IMR-90 (cell line): ENCODE results near the gene DCAF10. TPM values are rescaled to one million over a fixed set of nuclear protein-coding genes. Genes with fewer than 3 reads are reported as not detected.

Source experiments
- ATAC-seq: fragments of 200-7000 bp; cut with Tn5 transposase; 2 replicates; pipeline ENCODE4 v1.9.1; 2020; ENCODE audit warnings: low read depth, mild to moderate bottlenecking, moderate library complexity
- BruUV-seq: library from RNA; stranded (reverse); fragments of 400-500 nt; replicated peaks from 2 replicates; lab custom pipeline; 2021; lab: Mats Ljungman, UMichigan
- CTCF ChIA-PET: fragments of 300-600 bp; formaldehyde crosslinking; extraction: SDS; loops from one replicate; lab custom pipeline; 2021; ENCODE audit warnings: antibody characterized with exemption; lab: Yijun Ruan, JAX
- POLR2A ChIA-PET: fragments of 300-600 bp; sonication (Branson Sonifier 250); formaldehyde crosslinking; loops from one replicate; lab custom pipeline; 2022; ENCODE audit warnings: antibody characterized with exemption; ENCODE audit not compliant: unreplicated experiment; lab: Charles Lee
- DNase-seq: peaks from one replicate; pipeline ENCODE4 v3.0.0; 2013
- H2AFZ ChIP-seq: replicated peaks from 2 replicates; pipeline ENCODE3; 2013; ENCODE audit warnings: low read length, mild to moderate bottlenecking; ENCODE audit not compliant: poor library complexity
- H2AK5ac ChIP-seq: 2 replicates; pipeline ENCODE4 v1.6.1; 2013; ENCODE audit warnings: low read depth, low read length, inconsistent platforms
- H2AK9ac ChIP-seq: replicated peaks from 2 replicates; pipeline ENCODE3; 2013; ENCODE audit warnings: mild to moderate bottlenecking, low read depth, low read length, moderate library complexity; ENCODE audit not compliant: poor library complexity
- H2BK120ac ChIP-seq: 2 replicates; pipeline ENCODE4 v1.6.1; 2013; ENCODE audit warnings: low read depth, low read length, inconsistent platforms
- H2BK15ac ChIP-seq: 3 replicates; pipeline ENCODE4 v1.6.1; 2013; ENCODE audit warnings: low read depth, low read length, inconsistent platforms
- H2BK20ac ChIP-seq: 2 replicates; pipeline ENCODE4 v1.6.1; 2013; ENCODE audit warnings: low read depth, mild to moderate bottlenecking, inconsistent platforms, low read length, moderate library complexity
- H2BK5ac ChIP-seq: 2 replicates; pipeline ENCODE4 v1.6.1; 2013; ENCODE audit warnings: mild to moderate bottlenecking, low read depth, low read length, inconsistent platforms; ENCODE audit not compliant: poor library complexity, severe bottlenecking
- H3K14ac ChIP-seq: replicated peaks from 2 replicates; pipeline ENCODE4 v1.6.1; 2013; ENCODE audit warnings: low read depth, low read length, inconsistent platforms
- H3K18ac ChIP-seq: 2 replicates; pipeline ENCODE4 v1.6.1; 2013; ENCODE audit warnings: low read depth, low read length, control low read depth
- H3K23ac ChIP-seq: 2 replicates; pipeline ENCODE4 v1.6.1; 2013; ENCODE audit warnings: low read depth, low read length, inconsistent platforms
- H3K27ac ChIP-seq: 2 replicates; pipeline ENCODE4 v1.5.1; 2013; ENCODE audit warnings: mild to moderate bottlenecking, control low read depth, low read length; ENCODE audit not compliant: insufficient read depth
- H3K27me3 ChIP-seq: 2 replicates; pipeline ENCODE4 v1.6.1; 2013; ENCODE audit warnings: low read length; ENCODE audit not compliant: control insufficient read depth, insufficient read depth
- H3K36me3 ChIP-seq: 2 replicates; pipeline ENCODE4 v1.6.1; 2013; ENCODE audit warnings: low read length, mixed read lengths; ENCODE audit not compliant: control insufficient read depth, insufficient read depth
- H3K4ac ChIP-seq: 2 replicates; pipeline ENCODE4 v1.6.1; 2013; ENCODE audit warnings: low read depth, low read length, inconsistent platforms
- H3K4me1 ChIP-seq: 2 replicates; pipeline ENCODE4 v1.6.1; 2013; ENCODE audit warnings: low read length, mixed read lengths; ENCODE audit not compliant: control insufficient read depth, insufficient read depth
- H3K4me2 ChIP-seq: 2 replicates; pipeline ENCODE4 v1.6.1; 2013; ENCODE audit warnings: low read depth, mild to moderate bottlenecking, control low read depth, low read length, moderate library complexity
- H3K4me3 ChIP-seq: 2 replicates; pipeline ENCODE4 v1.5.1; 2013; ENCODE audit warnings: low read depth, mild to moderate bottlenecking, control low read depth, low read length, moderate library complexity; ENCODE audit not compliant: insufficient read depth
- H3K56ac ChIP-seq: 2 replicates; pipeline ENCODE4 v1.6.1; 2013; ENCODE audit warnings: low read length, inconsistent platforms; ENCODE audit not compliant: insufficient read depth; ENCODE audit errors: extremely low read depth
- H3K79me1 ChIP-seq, 2 experiments: 2 replicates each; pipeline ENCODE4 v1.6.1; 2013; ENCODE audit warnings: low read length in 2 of 2, inconsistent platforms in 1 of 2, low read depth in 1 of 2
- H3K9ac ChIP-seq: 2 replicates; pipeline ENCODE4 v1.6.1; 2013; ENCODE audit warnings: low read depth, low read length, control low read depth
- H3K9me1 ChIP-seq: 2 replicates; pipeline ENCODE4 v1.6.1; 2013; ENCODE audit warnings: low read length, inconsistent platforms; ENCODE audit not compliant: insufficient read depth
- H3K9me3 ChIP-seq: 2 replicates; pipeline ENCODE4 v1.6.1; 2013; ENCODE audit warnings: low read length; ENCODE audit not compliant: control insufficient read depth, insufficient read depth
- H4K20me1 ChIP-seq: 2 replicates; pipeline ENCODE4 v1.6.1; 2013; ENCODE audit warnings: low read length, inconsistent platforms; ENCODE audit not compliant: insufficient read depth
- H4K5ac ChIP-seq: 2 replicates; pipeline ENCODE4 v1.6.1; 2013; ENCODE audit warnings: mild to moderate bottlenecking, low read depth, low read length, control low read depth
- H4K8ac ChIP-seq, 2 experiments: 2 replicates each; pipeline ENCODE4 v1.6.1; 2013; ENCODE audit warnings: low read depth in 2 of 2, low read length in 2 of 2, control low read depth in 1 of 2, inconsistent platforms in 1 of 2
- H4K91ac ChIP-seq: 2 replicates; pipeline ENCODE4 v1.6.1; 2013; ENCODE audit warnings: low read depth, low read length, inconsistent platforms; ENCODE audit not compliant: insufficient read depth
- BHLHE40 ChIP-seq: fragments of 150-350 bp; IDR thresholded peaks from 2 replicates; pipeline ENCODE4 v1.6.1; 2016; ENCODE audit warnings: mild to moderate bottlenecking, low read depth, low read length
- CEBPB ChIP-seq: IDR thresholded peaks from 2 replicates; pipeline ENCODE4 v1.6.1; 2012; ENCODE audit warnings: low read depth, low read length, improper control_type of control experiment
- CHD1 ChIP-seq: IDR thresholded peaks from 2 replicates; pipeline ENCODE4 v1.6.1; 2012; ENCODE audit warnings: low read depth, low read length, improper control_type of control experiment
- FOS ChIP-seq: fragments of 150-350 bp; IDR thresholded peaks from 2 replicates; pipeline ENCODE4 v1.6.1; 2016; ENCODE audit warnings: low read depth, low read length
- MAFK ChIP-seq: IDR thresholded peaks from 2 replicates; pipeline ENCODE4 v1.6.1; 2012; ENCODE audit warnings: low read depth, low read length, improper control_type of control experiment
- MAZ ChIP-seq: IDR thresholded peaks from 2 replicates; pipeline ENCODE4 v1.6.1; 2012; ENCODE audit warnings: low read depth, mild to moderate bottlenecking, low read length, improper control_type of control experiment, moderate library complexity, borderline replicate concordance
- MXI1 ChIP-seq: IDR thresholded peaks from 2 replicates; pipeline ENCODE4 v1.6.1; 2012; ENCODE audit warnings: low read depth, mild to moderate bottlenecking, low read length, moderate library complexity, borderline replicate concordance
- NFE2L2 ChIP-seq: fragments of 150-350 bp; IDR thresholded peaks from 2 replicates; pipeline ENCODE4 v1.6.1; 2016; ENCODE audit warnings: low read depth, mild to moderate bottlenecking, low read length
- POLR2A ChIP-seq: IDR thresholded peaks from 2 replicates; pipeline ENCODE4 v1.6.1; 2012; ENCODE audit warnings: mild to moderate bottlenecking, low read depth, low read length
- RAD21 ChIP-seq: IDR thresholded peaks from 2 replicates; pipeline ENCODE4 v1.6.1; 2012; ENCODE audit warnings: low read length, improper control_type of control experiment
- RCOR1 ChIP-seq: IDR thresholded peaks from 2 replicates; pipeline ENCODE4 v1.6.1; 2012; ENCODE audit warnings: mild to moderate bottlenecking, low read length, improper control_type of control experiment; ENCODE audit not compliant: insufficient replicate concordance
- RFX5 ChIP-seq: IDR thresholded peaks from 2 replicates; pipeline ENCODE4 v1.8.0; 2012; ENCODE audit warnings: low read depth, mild to moderate bottlenecking, low read length, moderate library complexity
- SMC3 ChIP-seq: fragments of 150-350 bp; IDR thresholded peaks from 2 replicates; pipeline ENCODE4 v1.6.1; 2016; ENCODE audit warnings: low read depth, mild to moderate bottlenecking, antibody characterized with exemption, low read length, moderate library complexity
- WGBS, 2 experiments: methylation state at CpG; one replicate each; pipeline versions ENCODE4 v1.1.5 to v1.1.7; 2013; ENCODE audit warnings: missing lambda C conversion rate in 2 of 2; ENCODE audit not compliant: insufficient read length in 1 of 2; ENCODE audit errors: extremely low coverage in 2 of 2; 5-methylcytosine and 5-hydroxymethylcytosine counted together
- dilution Hi-C: fragments of 300-500 bp; cut with HindIII; formaldehyde crosslinking; loops from one replicate; pipeline ENCODE4 v1.14.3; 2018; ENCODE audit warnings: low sequenced_read_pairs; ENCODE audit not compliant: unreplicated experiment
- in situ Hi-C: fragments of 300-500 bp; cut with MboI; formaldehyde crosslinking; loops from 3 replicates; pipeline ENCODE4 v1.14.3; 2019; ENCODE audit warnings: low sequenced_read_pairs, inconsistent platforms, mixed read lengths
- intact Hi-C: fragments of 100-400 bp; cut with micrococcal nuclease; formaldehyde crosslinking; loops from 2 replicates; pipeline ENCODE4 v1.10.0; 2022
- polyA plus RNA-seq, 3 experiments: library from polyadenylated mRNA; depleted of rRNA; stranded (reverse); fragments of >200 nt; gene quantifications; 2 replicates each; pipeline ENCODE4 v1.2.3, GENCODE V29; 2012; ENCODE audit warnings: low replicate concordance in 1 of 3
- total RNA-seq: library from RNA; depleted of rRNA; stranded (reverse); fragments of >200 nt; gene quantifications from 2 replicates; pipeline ENCODE4 v1.2.3, GENCODE V29; 2012
- TF ChIP-seq, protein P1 (sequence below): fragments of 150-350 bp; IDR thresholded peaks from 2 replicates; pipeline ENCODE4 v1.6.1; 2017; ENCODE audit warnings: mild to moderate bottlenecking, antibody characterized with exemption, low read length, low read depth
- TF ChIP-seq, protein P2 (sequence below): conservative IDR thresholded peaks from 2 replicates; pipeline ENCODE4 v1.5.1; 2012; ENCODE audit warnings: mild to moderate bottlenecking, low read depth, low read length, improper control_type of control experiment
- TF ChIP-seq, protein P3 (sequence below): fragments of 150-350 bp; IDR thresholded peaks from 2 replicates; pipeline ENCODE4 v1.6.1; 2016; ENCODE audit warnings: low read depth, mild to moderate bottlenecking, low read length, moderate library complexity, borderline replicate concordance

DCAF10 gene
- total and polyA plus RNA-seq, 2 of the 4 experiments (the other 2 are of a cell fraction), result 17.1 to 19.4 TPM

GRCh38 chr9:37862530-37862929, 61.9 kb downstream of the DCAF10 start:
- no peak overlapping the region for H2AFZ ChIP-seq
- ChIA-PET POLR2A (no interaction called here), CTCF (no interaction called here)
- peaks cover 22% of the 10 kb centered on the region for H3K36me3 ChIP-seq
- no peaks in the 10 kb centered on the region for H4K20me1 ChIP-seq
- H3K79me1 ChIP-seq, result peaks cover 7 to 14% of the 10 kb centered on the region in 2 experiments; a peak in 2 of 4 replicates
- in situ Hi-C loops, result no loop called here
- no peak overlapping the region for H3K14ac ChIP-seq
- no peaks in the 10 kb centered on the region for H3K9me3 ChIP-seq
- no TSS peak for BruUV-seq
- dilution Hi-C loops, result no loop called here
- no peak overlapping the region for H3K4me2 ChIP-seq
- H4K91ac ChIP-seq, result no peak overlapping the region
- TF ChIP-seq, protein P1, sequence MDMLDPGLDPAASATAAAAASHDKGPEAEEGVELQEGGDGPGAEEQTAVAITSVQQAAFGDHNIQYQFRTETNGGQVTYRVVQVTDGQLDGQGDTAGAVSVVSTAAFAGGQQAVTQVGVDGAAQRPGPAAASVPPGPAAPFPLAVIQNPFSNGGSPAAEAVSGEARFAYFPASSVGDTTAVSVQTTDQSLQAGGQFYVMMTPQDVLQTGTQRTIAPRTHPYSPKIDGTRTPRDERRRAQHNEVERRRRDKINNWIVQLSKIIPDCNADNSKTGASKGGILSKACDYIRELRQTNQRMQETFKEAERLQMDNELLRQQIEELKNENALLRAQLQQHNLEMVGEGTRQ, result no peak
- TF ChIP-seq RFX5, result no peak
- TF ChIP-seq POLR2A, result no peak
- no peak for TF ChIP-seq BHLHE40
- TF ChIP-seq NFE2L2, result no peak
- TF ChIP-seq MXI1, result no peak
- TF ChIP-seq, protein P2, sequence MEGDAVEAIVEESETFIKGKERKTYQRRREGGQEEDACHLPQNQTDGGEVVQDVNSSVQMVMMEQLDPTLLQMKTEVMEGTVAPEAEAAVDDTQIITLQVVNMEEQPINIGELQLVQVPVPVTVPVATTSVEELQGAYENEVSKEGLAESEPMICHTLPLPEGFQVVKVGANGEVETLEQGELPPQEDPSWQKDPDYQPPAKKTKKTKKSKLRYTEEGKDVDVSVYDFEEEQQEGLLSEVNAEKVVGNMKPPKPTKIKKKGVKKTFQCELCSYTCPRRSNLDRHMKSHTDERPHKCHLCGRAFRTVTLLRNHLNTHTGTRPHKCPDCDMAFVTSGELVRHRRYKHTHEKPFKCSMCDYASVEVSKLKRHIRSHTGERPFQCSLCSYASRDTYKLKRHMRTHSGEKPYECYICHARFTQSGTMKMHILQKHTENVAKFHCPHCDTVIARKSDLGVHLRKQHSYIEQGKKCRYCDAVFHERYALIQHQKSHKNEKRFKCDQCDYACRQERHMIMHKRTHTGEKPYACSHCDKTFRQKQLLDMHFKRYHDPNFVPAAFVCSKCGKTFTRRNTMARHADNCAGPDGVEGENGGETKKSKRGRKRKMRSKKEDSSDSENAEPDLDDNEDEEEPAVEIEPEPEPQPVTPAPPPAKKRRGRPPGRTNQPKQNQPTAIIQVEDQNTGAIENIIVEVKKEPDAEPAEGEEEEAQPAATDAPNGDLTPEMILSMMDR, result no peak
- no peak for TF ChIP-seq CEBPB
- TF ChIP-seq FOS, result no peak
- TF ChIP-seq SMC3, result no peak
- TF ChIP-seq MAFK, result no peak
- TF ChIP-seq, protein P3, sequence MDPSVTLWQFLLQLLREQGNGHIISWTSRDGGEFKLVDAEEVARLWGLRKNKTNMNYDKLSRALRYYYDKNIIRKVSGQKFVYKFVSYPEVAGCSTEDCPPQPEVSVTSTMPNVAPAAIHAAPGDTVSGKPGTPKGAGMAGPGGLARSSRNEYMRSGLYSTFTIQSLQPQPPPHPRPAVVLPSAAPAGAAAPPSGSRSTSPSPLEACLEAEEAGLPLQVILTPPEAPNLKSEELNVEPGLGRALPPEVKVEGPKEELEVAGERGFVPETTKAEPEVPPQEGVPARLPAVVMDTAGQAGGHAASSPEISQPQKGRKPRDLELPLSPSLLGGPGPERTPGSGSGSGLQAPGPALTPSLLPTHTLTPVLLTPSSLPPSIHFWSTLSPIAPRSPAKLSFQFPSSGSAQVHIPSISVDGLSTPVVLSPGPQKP, result no peak
- no peak for TF ChIP-seq MAZ
- TF ChIP-seq RCOR1, result no peak
- TF ChIP-seq RAD21, result no peak
- TF ChIP-seq CHD1, result no peak
- no peak overlapping the region for H2AK9ac ChIP-seq
- no peaks in the 10 kb centered on the region for H3K4me1 ChIP-seq
- H2BK15ac ChIP-seq, result no peak overlapping the region
- DNase-seq, result no peak
- no peak overlapping the region for H3K23ac ChIP-seq
- H2BK20ac ChIP-seq, result no peak overlapping the region
- H3K27ac ChIP-seq, result no peak overlapping the region
- no peak overlapping the region for H4K8ac ChIP-seq
- no peak overlapping the region for H3K4ac ChIP-seq
- no peaks in the 10 kb centered on the region for H3K27me3 ChIP-seq
- H3K9me1 ChIP-seq, result peaks cover 3% of the 10 kb centered on the region
- no CpG with 5 or more reads among the region's 3 CpGs for WGBS, 2 experiments
- no peak overlapping the region for H3K56ac ChIP-seq
- ATAC-seq, result no peak
- H4K5ac ChIP-seq, result no peak overlapping the region
- H3K18ac ChIP-seq, result no peak overlapping the region
- H2BK5ac ChIP-seq, result no peak overlapping the region
- no peak overlapping the region for H3K9ac ChIP-seq
- H3K4me3 ChIP-seq, result no peak overlapping the region
- no peak overlapping the region for H2BK120ac ChIP-seq
- no peak overlapping the region for H2AK5ac ChIP-seq
- intact Hi-C loops, result loop anchor here (5.0 kb wide), 1 partner anchor 500 kb away; no protein-coding TSS in a partner anchor
